ENCODE measurements around the gene DTX1. TPM values are rescaled to one million over a fixed set of nuclear protein-coding genes. Genes with fewer than 3 reads are reported as not detected.
A peak's percentile ranks its signal among the peaks of the same experiment; 100 is the strongest.

The DTX1 gene
- total RNA-seq, 1 donor from 2014 or later = 4.6 TPM

DNA sequence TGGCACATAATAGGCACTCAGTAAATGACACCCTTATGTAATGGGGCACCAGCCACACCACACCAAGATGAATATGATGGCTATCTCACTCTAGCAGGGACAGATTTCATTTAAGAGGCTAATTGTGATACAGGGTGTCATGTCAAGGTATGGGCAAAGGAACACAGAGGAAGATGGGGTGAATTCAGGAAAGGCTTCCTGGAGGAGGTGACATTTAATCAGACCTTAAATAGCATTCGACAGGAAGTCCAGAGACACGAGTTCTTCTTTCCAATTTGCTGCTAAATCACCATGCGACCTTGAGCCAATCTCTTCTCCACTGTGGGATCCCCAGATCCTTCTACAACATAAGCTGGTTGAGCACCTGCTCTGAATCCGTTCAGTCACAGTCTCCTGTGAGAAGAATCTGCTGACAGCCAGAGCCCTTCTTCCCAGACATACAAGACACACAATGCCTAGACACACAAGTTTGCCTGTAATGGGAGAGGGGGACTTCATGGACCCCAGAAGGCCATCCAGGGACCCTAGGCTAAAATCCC is 1.5 kb upstream of the DTX1 start:
- DNase-seq (ENCODE audit: low read depth) (no peak), FAIRE-seq (no peak)
- H3K36me3 ChIP-seq (ENCODE audit: insufficient read depth, low read length) = no peaks in the 10 kb centered on the region
- H3K27me3 ChIP-seq (ENCODE audit: insufficient read depth, low read length) = peaks cover 48% of the 10 kb centered on the region
- Mint-ChIP-seq H3K27me3 (ENCODE audit: low read depth, unreplicated experiment) (peaks cover 56% of the 10 kb centered on the region), H3K4me3 (ENCODE audit: unreplicated experiment) (no peak overlapping the region), H3K9me3 (ENCODE audit: unreplicated experiment) (peaks cover 3% of the 10 kb centered on the region), H3K27ac (ENCODE audit: unreplicated experiment) (no peak overlapping the region), H3K36me3 (ENCODE audit: low read depth, unreplicated experiment) (no peaks in the 10 kb centered on the region), H3K4me1 (ENCODE audit: low read depth, unreplicated experiment) (no peaks in the 10 kb centered on the region)
- H2AFZ ChIP-seq (ENCODE audit: low read depth, low read length) = no peak overlapping the region
- H3K4me1 ChIP-seq (ENCODE audit: insufficient read depth, low read length) = no peaks in the 10 kb centered on the region
- H4K20me1 ChIP-seq (ENCODE audit: insufficient read depth, low read length) = peaks cover 4% of the 10 kb centered on the region
- no peak overlapping the region for H3K4me2 ChIP-seq (ENCODE audit: low read length)
- H3K27ac ChIP-seq (ENCODE audit: low read depth, low read length) = no peak overlapping the region
- TF ChIP-seq EZH2 (IDR thresholded peaks at IDR 0.05; ENCODE audit: insufficient read depth, low read length) = no peak
- TF ChIP-seq, protein P1, sequence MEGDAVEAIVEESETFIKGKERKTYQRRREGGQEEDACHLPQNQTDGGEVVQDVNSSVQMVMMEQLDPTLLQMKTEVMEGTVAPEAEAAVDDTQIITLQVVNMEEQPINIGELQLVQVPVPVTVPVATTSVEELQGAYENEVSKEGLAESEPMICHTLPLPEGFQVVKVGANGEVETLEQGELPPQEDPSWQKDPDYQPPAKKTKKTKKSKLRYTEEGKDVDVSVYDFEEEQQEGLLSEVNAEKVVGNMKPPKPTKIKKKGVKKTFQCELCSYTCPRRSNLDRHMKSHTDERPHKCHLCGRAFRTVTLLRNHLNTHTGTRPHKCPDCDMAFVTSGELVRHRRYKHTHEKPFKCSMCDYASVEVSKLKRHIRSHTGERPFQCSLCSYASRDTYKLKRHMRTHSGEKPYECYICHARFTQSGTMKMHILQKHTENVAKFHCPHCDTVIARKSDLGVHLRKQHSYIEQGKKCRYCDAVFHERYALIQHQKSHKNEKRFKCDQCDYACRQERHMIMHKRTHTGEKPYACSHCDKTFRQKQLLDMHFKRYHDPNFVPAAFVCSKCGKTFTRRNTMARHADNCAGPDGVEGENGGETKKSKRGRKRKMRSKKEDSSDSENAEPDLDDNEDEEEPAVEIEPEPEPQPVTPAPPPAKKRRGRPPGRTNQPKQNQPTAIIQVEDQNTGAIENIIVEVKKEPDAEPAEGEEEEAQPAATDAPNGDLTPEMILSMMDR (IDR thresholded peaks at IDR 0.05; ENCODE audit: insufficient read depth, low read depth, low read length) = no peak
- no peaks in the 10 kb centered on the region for H3K79me2 ChIP-seq (ENCODE audit: insufficient read depth, low read length)
- no peak overlapping the region for H3K4me3 ChIP-seq (ENCODE audit: insufficient read depth, low read depth, low read length)
- no peak overlapping the region for H3K9ac ChIP-seq (ENCODE audit: low read length)
- no peaks in the 10 kb centered on the region for H3K9me3 ChIP-seq (ENCODE audit: insufficient read depth, low read depth, low read length)

DNA sequence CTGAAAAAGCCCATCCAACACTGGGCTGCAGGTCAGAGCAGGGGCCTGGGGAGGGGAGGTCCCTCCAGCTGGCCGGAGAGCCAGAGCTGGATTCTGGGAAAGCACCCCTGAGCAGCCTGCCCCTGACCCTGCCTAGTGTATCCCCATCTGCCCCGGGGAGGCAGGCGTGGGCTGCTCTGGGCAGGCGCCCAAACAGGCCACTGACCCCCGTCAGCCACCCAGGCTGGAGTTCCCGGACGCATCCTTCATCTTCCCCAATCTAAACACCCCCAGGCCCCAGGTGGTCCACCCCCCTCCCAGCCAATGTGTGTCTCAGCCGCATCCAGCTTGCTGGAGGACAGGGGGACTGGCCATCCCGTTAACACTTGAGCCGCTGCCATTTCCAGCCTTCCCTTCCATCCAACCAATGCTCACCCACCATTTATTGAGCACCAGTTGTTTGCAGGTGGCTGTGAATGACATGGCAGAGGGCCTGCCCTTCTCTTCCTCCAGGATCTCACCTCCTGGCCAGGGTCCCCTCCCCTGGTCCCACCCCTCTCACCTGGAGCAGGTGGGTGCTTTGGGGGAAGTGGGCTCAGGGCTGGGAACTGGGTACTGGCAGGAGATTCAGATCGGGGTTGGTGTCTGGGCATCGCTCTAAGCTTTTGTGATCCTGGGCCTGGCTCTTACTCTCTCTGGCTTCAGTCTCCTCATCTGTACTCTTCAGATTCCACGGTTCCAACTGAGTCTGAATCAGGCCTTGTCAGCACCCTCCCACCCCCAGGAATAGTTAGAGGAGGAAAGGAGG is 743 bp upstream of the DTX1 start:
- Mint-ChIP-seq H3K4me3 (ENCODE audit: unreplicated experiment) (peak overlapping the region; percentile 78), H3K9me3 (ENCODE audit: unreplicated experiment) (peaks cover 3% of the 10 kb centered on the region), H3K36me3 (ENCODE audit: low read depth, unreplicated experiment) (no peaks in the 10 kb centered on the region), H3K27ac (ENCODE audit: unreplicated experiment) (no peak overlapping the region), H3K4me1 (ENCODE audit: low read depth, unreplicated experiment) (no peaks in the 10 kb centered on the region), H3K27me3 (ENCODE audit: low read depth, unreplicated experiment) (peaks cover 48% of the 10 kb centered on the region)
- H3K4me1 ChIP-seq (ENCODE audit: insufficient read depth, low read length) = no peaks in the 10 kb centered on the region
- peaks cover 53% of the 10 kb centered on the region for H3K27me3 ChIP-seq (ENCODE audit: insufficient read depth, low read length)
- no peaks in the 10 kb centered on the region for H3K36me3 ChIP-seq (ENCODE audit: insufficient read depth, low read length)
- H3K9ac ChIP-seq (ENCODE audit: low read length) = no peak overlapping the region
- no peak for DNase-seq (ENCODE audit: low read depth)
- no peaks in the 10 kb centered on the region for H3K9me3 ChIP-seq (ENCODE audit: insufficient read depth, low read depth, low read length)
- TF ChIP-seq, protein P1 (IDR thresholded peaks at IDR 0.05; ENCODE audit: insufficient read depth, low read depth, low read length) = no peak
- no peak for TF ChIP-seq EZH2 (IDR thresholded peaks at IDR 0.05; ENCODE audit: insufficient read depth, low read length)
- H3K4me2 ChIP-seq (ENCODE audit: low read length) = peak overlapping the region; percentile 78
- no peak for FAIRE-seq
- no peak overlapping the region for H3K4me3 ChIP-seq (ENCODE audit: insufficient read depth, low read depth, low read length)
- H3K27ac ChIP-seq (ENCODE audit: low read depth, low read length) = no peak overlapping the region
- no peaks in the 10 kb centered on the region for H3K79me2 ChIP-seq (ENCODE audit: insufficient read depth, low read length)
- H2AFZ ChIP-seq (ENCODE audit: low read depth, low read length) = no peak overlapping the region
- H4K20me1 ChIP-seq (ENCODE audit: insufficient read depth, low read length) = peaks cover 4% of the 10 kb centered on the region

DNA sequence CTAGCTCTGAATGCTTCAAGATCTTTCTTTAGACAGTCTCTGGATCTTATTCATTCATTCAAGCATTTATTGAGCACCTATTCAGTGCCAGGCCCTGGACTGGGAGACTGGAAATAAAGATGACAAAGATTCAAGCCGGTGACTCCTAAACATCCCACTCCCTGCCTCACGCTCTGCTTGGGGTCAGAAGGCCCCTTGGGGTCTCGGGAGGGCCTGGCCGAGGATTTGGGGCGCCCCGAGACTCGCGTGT is 224 bp upstream of the DTX1 start:
- H3K4me1 Mint-ChIP-seq (ENCODE audit: low read depth, unreplicated experiment) = no peaks in the 10 kb centered on the region
- peaks cover 43% of the 10 kb centered on the region for H3K27me3 Mint-ChIP-seq (ENCODE audit: low read depth, unreplicated experiment)
- Histone ChIP-seq H3K9me3 (ENCODE audit: insufficient read depth, low read depth, low read length) (no peaks in the 10 kb centered on the region), H3K36me3 (ENCODE audit: insufficient read depth, low read length) (no peaks in the 10 kb centered on the region), H3K79me2 (ENCODE audit: insufficient read depth, low read length) (no peaks in the 10 kb centered on the region), H3K4me1 (ENCODE audit: insufficient read depth, low read length) (no peaks in the 10 kb centered on the region), H2AFZ (ENCODE audit: low read depth, low read length) (no peak overlapping the region), H3K4me2 (ENCODE audit: low read length) (peak overlapping the region; percentile 78), H3K27me3 (ENCODE audit: insufficient read depth, low read length) (peaks cover 51% of the 10 kb centered on the region), H4K20me1 (ENCODE audit: insufficient read depth, low read length) (peaks cover 4% of the 10 kb centered on the region), H3K4me3 (ENCODE audit: insufficient read depth, low read depth, low read length) (no peak overlapping the region), H3K9ac (ENCODE audit: low read length) (peak overlapping the region; percentile 10), H3K27ac (ENCODE audit: low read depth, low read length) (no peak overlapping the region)
- DNase-seq (ENCODE audit: low read depth) (no peak), FAIRE-seq (no peak)
- H3K9me3 Mint-ChIP-seq (ENCODE audit: unreplicated experiment) = peaks cover 3% of the 10 kb centered on the region
- H3K27ac Mint-ChIP-seq (ENCODE audit: unreplicated experiment) = no peak overlapping the region
- TF ChIP-seq EZH2 (IDR thresholded peaks at IDR 0.05; ENCODE audit: insufficient read depth, low read length) = no peak
- TF ChIP-seq, protein P1 (IDR thresholded peaks at IDR 0.05; ENCODE audit: insufficient read depth, low read depth, low read length) = no peak
- H3K36me3 Mint-ChIP-seq (ENCODE audit: low read depth, unreplicated experiment) = no peaks in the 10 kb centered on the region
- H3K4me3 Mint-ChIP-seq (ENCODE audit: unreplicated experiment) = peak overlapping the region; percentile 78
